GM19324 (cell line): ENCODE data around the gene EEPD1.

Experiments
- ATAC-seq: cut with Tn5 transposase; IDR thresholded peaks from one replicate; pipeline ENCODE4 v1.9.1; 2021; ENCODE audit warnings: mild to moderate bottlenecking, moderate library complexity; ENCODE audit not compliant: unreplicated experiment, low FRiP score

Gene EEPD1

DNA sequence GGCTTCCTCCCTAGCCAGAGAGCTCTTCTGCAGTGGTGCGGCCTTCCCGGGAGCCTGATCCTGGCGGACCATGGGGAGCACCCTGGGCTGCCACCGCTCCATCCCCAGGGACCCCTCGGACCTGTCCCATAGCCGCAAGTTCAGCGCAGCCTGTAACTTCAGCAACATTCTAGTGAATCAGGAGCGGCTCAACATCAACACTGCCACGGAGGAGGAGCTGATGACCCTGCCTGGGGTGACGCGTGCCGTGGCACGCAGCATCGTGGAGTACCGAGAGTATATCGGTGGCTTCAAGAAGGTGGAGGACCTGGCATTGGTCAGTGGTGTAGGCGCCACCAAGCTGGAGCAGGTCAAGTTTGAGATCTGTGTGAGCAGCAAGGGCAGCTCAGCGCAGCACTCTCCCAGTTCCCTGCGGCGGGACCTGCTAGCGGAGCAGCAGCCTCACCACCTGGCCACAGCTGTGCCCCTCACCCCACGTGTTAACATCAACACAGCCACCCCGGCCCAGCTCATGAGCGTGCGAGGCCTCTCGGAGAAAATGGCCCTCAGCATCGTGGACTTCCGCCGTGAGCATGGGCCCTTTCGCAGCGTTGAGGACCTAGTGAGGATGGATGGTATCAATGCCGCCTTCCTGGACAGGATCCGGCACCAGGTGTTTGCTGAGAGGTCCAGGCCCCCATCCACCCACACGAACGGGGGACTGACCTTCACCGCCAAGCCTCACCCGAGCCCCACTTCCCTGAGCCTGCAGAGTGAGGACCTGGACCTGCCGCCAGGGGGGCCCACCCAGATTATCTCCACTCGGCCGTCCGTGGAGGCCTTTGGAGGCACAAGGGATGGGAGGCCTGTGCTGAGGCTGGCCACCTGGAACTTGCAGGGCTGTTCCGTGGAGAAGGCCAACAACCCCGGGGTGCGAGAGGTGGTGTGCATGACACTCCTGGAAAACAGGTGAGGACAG lies 1.5 kb downstream of the EEPD1 start:
- no peak for ATAC-seq

DNA sequence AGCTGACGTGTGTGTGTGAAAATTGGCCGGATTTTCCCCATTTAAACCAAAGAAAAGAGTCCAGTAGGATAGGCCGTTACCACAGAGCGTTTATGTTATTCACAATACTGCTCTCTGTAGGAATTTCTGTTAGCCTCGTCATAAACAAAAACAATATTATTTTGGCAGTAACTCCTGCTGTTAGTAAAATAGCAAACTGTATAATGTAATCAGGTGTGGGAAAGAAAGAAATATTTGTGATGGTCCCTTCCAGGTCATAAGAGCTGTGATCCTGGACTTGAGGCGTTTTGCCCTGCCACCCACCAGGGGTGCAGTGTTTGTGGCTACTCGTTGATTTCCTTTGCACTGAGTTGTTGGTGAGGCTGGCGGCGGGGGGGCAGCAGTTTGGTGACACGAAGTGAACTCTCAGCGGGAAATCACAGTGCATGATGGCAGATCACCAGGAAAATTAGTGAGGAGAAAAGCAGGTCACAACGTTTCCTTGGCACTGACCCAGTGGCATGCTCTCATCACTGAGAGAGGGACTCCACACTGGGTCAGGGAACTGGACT lies 2.8 kb downstream of the EEPD1 start:
- no peak for ATAC-seq

DNA sequence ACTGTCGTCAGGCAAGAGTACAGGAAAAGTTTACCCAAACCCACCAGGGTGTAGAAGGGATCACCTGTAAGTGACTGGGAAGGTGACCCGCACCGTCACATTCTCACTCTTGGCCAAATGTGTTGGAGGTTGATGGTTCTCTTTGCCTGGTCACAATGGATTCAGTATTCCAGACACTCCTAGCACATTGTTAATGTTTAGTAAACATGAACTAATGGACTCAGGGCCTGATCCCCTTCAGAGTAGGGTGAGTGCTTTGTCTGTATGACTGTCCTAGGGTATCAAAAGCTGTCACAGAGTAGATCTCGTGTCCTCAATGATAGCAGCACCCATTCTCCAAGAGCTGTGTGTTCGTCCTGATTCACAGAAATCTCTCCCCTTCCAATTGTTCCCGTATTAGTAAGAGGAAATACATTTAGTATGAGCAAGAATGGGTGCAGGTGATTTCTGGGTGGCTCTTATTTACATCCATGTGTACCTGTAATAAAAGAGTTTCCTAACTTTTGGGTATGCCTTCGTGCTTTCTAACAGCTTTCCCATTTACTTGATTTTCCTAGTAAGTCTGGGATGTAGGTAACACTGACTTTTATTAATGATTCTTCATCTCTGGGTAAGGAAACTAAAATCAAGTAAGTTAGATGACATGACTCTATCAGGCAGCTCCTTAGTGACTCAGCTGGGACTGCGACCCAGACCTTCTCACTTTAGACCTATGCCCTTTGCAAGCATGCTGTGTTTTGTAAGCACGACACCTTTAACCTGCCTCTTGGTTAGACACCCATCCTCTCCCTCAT lies 4.7 kb downstream of the EEPD1 start:
- no peak for ATAC-seq

DNA sequence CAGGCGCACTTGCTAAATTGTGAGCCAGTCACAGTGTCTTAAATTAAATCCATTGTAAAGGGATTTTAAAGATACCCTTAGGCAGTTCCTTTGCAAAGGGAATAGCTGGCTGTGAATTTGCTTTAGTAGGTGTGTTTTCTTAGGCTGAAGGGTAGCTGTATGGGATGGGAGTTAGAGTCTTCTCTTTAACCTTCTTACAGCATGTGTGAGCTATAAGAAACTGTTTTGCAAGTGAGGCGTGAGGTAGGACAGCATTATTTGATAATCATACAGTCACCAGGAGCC lies 5.2 kb downstream of the EEPD1 start:
- ATAC-seq: no peak

DNA sequence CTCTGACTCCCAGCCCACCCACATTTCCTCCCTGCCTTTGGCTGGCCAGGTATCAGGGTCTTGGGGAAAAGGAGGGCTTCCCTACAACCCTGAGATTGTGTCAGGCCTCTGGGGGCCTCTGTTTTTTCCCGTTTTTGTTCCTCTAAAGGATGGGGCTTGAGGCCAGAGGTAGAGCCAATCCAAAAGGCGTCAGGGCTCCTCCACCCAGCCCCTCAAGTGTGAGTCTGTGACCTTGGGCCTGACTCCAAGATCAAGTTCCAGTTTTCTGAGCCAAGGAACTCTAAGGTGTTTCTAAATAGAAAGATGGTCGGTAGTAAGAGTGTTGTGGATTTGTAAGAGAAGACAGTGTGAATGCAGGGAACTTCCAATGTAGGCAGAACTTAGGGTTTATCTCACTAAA lies 6.6 kb downstream of the EEPD1 start:
- no peak for ATAC-seq

DNA sequence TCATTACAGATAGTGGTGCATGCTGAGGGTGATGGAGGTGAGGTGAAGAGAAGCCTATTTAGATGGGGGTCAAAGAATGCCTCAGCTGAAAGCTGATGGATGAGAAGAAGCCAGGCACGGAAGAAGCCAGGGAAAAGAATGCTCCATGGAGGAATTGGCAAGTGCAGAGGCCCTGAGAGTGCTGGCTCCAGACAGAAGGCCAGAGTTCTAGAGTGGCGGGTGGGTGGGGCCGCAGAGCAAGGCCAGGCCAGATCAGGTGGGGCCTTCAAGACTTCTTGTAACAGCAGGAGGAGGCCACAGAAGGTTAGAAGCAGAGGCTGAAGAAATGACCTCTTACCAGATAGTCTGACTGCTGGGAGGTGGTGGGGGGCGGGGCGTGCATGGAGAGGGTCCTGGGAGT lies 7.3 kb downstream of the EEPD1 start:
- ATAC-seq: no peak

DNA sequence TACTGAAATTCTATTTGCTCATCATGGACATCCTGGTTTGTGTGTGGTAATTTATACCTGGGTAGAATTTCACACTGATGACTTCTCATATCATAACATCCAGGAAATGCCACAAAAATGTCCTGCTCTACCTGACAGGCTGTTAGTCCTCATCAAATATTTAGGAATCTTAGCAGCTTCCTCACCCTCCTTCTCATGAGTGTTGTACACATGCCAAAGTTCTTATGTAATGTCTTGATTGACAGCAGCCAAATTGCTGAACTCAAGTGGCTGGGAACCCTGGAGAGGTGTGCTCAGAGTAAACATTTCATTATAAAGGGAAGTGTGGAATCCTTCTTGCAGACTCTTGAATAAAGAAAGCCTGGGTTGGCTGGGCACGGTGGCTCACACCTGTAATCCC lies 8.9 kb downstream of the EEPD1 start:
- ATAC-seq: no peak

DNA sequence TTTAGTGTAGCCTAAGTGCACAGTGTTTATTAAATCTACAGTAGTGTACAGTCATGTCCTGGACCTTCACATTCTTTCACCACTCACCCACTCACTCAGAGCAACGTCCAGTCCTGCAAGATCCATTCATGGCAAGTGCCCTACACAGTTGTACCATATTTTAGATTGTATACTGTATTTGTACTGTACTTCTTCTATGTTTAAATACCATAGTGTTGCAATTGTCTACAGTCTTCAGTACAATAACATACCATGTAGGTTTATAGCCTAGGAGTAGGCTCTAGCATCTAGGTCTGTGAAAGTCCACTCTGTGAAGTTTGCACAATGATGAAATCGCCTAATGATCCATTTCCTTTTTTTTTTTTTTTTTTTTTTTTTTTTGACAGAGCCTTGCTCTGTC lies 12.0 kb downstream of the EEPD1 start:
- no peak for ATAC-seq

DNA sequence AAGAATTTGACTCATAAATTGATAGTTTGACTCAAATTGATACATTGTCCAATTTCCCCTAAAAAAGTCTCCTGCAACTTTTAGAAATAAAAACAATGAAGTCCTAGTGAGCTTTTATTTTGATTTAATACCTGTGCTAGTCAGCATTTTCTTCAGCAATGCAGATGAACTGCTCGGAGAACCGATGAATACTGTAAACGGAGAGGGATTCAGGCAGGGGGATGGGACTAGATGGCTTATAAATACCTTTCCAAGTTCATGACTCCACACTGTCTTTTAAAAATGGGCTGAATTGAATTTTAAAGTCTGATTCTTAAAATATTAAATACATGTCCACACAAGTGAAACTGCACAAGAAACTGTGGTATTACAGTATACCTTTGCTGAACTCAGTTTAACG lies 12.7 kb downstream of the EEPD1 start:
- no peak for ATAC-seq

DNA sequence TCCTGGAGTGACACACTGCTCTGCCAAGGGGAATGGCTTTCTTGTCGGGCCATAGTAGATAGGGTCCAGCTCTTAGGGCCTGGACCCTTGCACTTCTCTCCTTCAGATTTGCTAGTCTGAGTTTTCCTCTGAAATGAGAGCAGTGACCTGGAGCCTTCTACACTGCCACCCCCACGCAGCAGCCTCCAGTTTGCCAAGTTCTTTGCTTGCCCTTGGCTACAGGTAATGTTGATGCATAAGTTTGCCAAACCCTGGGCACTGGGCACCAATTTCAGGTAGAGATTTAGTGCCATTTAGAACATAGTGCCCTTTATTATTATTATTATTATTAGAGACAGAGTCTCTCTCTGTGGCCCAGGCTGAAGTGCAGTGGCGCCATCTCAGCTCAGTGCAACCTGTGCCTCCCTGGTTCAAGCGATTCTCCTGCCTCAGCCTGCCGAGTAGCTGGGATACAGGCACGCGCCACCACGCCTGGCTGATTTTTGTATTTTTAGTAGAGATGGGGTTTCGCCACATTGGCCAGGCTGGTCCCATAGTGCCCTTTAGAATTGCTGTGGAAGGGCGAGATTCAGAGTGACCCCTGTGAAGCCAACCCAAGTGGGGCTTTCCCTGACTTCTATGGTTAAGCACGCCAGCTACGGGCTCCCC lies 14.5 kb downstream of the EEPD1 start:
- ATAC-seq: no peak

DNA sequence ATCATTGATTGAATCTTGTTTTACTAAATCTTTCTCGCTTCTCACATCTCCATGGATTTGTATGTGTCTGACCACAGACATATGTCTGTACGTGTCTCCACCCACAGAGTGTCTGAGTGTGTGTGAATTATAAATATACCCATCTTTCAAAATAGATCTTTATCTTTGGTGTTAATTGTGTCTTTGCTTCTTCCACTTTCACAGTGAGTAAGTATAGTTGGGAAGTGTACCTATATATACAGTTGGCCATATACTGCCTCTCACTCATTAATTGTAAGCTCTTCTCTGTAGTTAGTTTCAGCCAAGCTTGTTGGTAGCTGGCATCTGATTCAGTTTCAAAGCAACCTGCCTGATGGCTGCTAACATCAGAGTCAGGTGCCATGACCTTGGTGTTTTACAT lies 18.4 kb downstream of the EEPD1 start:
- ATAC-seq: no peak

DNA sequence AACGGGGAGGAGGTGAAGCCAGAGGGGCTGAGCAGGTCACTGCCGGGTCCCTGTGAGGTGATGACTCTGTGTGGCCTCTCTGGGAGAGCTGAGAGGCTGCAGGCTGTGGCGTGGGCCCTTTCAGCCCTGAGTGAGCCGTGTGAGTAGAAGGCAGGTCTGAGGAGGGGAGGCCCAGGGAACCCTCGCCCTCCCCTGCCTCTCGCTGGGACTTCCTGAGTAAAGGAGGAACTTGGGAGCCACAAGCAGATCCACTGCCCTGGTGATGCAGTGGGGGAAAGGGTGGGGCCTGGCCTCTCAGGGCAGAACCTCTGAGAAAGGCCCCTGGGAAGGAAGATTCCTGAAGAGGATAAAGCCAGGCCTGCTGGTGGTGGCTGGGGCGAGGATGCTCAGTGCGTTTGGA lies 22.8 kb downstream of the EEPD1 start:
- no peak for ATAC-seq

DNA sequence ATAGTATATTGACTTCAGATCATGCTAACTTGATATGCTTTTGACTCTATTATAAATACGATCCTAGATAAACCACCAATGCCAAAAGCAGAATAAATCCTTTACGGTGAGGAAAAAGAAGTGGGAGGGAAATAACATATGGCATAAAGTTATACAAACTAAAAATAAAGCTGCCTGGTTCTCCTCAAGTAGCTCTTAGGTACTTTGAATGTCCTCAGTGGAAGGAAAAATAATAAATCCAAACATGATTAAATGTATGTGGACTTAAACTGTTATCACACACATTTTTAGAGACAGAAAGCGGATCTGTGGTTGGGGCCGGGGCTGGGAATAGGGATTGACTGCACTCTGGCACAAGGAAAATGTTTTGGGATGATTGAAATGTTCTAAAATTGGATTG lies 23.6 kb downstream of the EEPD1 start:
- ATAC-seq: no peak

DNA sequence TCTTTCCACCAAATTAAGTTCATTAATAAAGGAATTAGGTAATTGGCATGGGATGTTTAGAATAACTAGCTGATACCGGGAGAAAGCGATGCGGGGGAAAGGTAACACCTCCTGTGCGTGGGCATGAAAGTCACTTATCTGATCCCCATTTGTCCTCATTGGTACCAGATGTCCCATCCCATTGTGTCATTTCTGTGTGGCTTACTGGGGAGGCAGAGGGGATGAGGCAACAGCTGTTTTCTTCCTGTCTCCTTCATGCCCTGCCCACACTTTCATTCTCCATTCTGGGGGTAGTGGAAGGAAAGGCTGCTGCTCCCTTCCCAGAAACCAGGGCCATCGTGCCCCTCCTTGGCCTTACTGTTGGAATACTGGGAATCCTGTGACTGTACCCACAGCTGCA lies 27.1 kb downstream of the EEPD1 start:
- no peak for ATAC-seq

DNA sequence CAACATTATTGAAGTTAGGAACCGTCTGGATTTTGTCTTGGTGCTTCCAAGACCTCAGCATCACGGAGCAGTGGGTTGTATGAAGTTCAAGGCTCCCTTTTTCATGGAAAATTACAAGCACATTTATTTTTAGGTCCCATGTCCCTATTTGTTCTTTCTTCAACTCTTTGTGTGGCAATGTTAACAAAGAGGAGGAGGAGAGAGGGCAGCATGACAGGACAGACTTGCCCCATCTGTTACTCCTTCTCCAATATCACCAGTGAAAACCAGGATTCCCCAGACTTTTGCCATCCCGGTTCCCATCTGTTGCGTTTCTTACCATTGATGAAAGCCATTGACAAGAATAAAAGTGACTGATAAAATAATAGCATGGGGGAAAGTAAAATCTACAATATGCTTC lies 28.6 kb downstream of the EEPD1 start:
- no peak for ATAC-seq

DNA sequence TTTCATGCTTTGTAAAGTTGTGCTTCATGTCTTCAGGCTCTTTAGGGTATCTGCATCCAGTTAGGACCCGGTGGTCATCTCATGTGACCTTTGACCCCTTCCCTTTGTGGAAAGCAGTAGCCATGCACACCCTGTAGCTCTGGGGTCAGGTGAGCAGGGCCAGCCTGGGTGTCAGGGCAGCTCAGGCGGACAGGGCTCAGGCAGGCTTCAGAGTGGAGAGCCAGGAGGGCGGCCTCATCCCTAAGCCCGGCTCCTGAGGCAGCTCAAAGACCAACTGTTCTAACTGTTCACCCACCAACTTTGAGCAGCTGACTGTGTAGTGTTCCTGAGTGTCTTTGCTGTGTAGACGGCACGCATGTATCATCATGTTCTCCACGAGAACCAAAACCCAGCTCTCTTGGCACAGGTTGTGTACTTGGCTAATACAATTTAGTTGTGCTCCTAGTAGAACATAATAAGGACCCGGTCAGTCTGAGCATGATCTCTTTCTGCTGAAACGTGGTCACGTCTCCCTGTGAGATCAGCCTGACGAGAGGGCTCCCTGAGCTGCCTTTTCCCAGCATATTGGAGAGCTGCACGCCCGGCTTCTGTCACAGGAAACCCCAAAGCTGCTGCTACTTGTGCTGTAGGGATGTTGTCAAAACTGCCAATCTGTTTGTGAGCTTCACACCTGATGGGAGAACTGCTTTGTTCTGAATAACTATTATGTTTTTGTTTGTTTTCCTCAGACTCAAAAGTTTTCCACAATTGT lies 30.0 kb downstream of the EEPD1 start:
- ATAC-seq: no peak

DNA sequence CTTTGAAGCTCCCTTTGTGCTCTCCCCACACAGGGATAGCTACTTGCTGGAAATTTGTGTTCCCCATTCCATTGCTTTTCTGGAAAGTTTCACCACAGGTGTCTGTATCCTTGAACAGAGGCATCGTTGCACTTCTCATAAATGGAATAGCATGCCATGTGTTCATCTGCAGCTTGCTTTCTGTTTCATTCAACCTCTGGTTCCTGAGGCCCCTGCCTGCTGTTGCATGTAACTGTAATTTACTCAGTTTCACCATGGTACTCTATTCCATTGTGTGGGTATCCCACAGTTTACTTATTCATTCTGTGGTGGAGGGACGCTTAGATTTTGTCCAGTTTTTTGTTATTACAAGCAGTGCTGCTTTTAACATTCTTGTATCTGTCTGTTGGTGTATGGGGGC lies 32.0 kb downstream of the EEPD1 start:
- ATAC-seq: no peak

DNA sequence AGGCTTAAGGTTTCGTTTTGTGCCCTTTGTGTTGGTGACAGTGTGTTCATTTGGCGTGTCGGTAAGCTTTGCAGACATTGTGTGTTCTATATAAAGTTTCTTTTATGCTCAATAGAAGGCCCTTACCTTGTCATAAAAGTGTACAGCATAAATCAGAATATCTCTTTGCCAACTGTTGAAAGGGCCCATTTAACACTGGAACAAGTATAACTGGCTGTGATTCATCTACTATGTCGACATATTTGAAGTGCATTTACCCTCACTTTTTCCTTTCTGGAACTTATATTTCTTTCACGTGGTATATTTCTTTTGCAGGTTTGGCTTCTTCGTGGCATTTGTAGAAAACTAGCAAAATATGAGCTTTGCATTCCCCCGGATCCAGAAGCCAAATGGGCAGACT lies 32.7 kb downstream of the EEPD1 start:
- ATAC-seq: no peak

DNA sequence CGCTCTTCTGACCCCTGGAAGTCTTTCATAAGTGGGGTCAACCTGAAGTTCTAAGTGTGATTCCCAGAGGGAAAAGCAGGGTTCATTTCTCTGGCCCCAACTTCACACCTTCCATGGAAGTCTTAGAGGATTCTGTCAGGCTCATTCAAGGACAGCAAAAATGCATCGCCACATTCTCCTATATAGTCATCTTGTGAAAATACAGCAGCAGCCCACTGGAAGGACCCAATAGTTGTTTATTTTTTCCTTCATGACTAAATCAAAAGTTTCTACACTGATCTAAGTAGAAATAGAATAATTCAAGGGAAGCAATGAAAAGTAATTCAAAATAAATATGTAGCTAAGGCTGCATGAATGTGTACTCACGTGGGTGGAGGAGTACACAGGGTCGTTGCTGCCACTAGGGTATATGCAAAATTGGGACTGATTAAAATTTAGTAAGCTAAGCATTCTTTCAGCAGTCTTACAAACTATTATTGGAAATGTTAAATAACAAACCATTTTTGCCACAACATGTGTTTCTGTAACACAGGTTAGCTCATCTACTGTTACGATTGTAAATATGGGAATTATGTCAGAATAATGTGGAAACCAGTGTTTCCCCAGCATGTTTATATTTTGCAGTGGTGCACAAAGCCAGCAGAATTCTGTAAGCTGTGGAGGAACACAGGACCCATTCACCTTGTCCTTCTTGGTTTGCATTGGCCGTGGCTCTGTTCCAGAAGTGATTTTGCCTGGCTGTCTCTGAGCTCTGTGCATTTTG lies 33.5 kb downstream of the EEPD1 start:
- ATAC-seq: no peak

DNA sequence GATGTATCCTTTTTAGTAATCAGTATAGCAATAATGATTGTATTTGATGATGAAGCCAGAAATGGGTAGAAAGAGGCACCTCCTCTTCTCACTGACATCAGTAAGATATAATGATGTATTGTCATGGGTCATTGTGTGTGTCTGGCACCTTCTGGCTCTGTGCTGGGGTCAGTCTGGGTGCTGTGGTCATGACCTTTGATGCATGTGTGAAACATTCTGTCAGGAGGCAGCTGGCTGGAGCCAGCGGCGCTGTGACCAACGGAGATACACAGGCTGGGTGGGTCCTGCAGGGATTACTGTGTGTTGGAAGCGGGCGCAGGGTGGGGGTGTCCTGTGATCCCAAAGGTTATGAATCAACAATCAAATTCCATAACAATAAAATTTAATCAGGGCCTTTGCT lies 35.2 kb downstream of the EEPD1 start:
- no peak for ATAC-seq
